GM12891 (cell line): ENCODE measurements around the gene CXCL12.

Experiments used
- PAX5 ChIP-seq: IDR thresholded peaks from 2 replicates; pipeline ENCODE4 v1.6.1; 2011; ENCODE audit warnings: low read length, moderate library complexity, mild to moderate bottlenecking; ENCODE audit not compliant: insufficient read depth, severe bottlenecking
- POLR2A ChIP-seq: IDR thresholded peaks from 2 replicates; pipeline ENCODE4 v1.6.1; 2011; ENCODE audit warnings: low read depth, low read length, control low read depth
- POLR2AphosphoS5 ChIP-seq: IDR thresholded peaks from 2 replicates; pipeline ENCODE4 v1.6.1; 2011; ENCODE audit warnings: low read depth, low read length, control low read depth
- TAF1 ChIP-seq: IDR thresholded peaks from 2 replicates; pipeline ENCODE4 v1.6.1; 2011; ENCODE audit warnings: low read depth, low read length, control low read depth

DNA sequence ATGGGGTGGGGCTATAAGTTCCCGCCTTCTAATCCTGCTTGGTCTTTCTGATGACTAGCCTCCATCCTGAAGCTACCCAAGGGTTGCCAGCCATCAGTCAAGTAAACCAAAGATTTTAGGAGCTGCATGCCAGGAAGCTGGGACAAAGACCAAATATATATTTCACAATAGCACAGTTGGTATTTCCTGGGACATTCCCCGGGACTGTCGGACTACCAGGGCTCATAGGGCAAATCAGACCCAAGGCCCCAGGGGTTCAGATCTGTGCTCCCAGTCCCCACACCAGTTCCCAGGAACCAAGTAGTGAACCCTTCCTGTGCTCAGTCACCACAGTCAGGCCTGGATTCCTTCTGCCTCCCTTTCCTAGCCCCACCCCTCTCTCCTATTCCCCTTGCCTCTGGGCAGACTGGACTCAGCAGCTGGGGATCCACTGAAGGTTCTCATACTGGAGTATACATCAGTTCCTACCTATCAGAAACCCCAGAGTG lies 5.7 kb upstream of the CXCL12 start:
- TF ChIP-seq TAF1 (no peak), PAX5 (no peak), POLR2A (no peak), POLR2AphosphoS5 (no peak)
